GM19324 (cell line): ENCODE data around the gene MRAP.

Source experiments
- ATAC-seq: cut with Tn5 transposase; IDR thresholded peaks from one replicate; pipeline ENCODE4 v1.9.1; 2021; ENCODE audit warnings: mild to moderate bottlenecking, moderate library complexity; ENCODE audit not compliant: unreplicated experiment, low FRiP score

MRAP gene

DNA sequence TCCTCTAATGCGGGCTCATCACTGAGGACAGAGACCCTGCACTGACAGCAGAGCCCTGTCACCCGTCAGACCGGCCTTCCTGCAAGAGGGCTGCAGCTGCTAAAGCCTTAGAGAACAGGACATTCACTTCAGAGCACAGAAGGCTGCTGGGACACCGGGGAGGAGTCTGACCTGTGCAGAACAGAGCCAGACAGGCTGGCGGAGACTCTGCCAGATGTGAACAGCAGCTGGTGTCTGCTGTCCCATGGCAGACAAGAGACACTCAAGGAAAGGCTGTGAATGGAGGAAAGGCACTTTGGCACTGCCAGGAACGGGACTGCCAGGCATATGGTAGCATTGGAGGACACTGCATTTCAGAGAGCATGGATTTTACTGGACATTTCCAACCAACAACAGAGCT is 21.4 kb downstream of the MRAP start:
- no peak for ATAC-seq

DNA sequence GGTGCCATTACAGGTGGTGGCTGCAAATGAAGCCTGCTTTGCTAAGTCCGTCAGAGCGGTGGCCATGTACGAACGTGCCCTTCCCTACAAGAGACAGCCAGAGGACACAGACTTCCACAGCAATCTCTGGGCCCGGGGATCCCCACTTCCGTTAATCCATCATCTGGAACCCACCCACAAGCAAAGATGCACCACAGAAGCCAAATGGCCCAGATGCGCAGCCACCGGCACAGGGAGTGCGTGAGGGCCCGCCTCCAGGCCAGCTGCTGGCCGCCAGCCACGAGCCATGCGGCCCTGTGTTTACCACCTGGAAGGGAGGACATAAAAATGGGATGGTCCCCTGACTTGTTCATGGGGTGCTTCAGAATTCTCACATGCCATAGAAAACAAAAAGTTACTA is 22.1 kb downstream of the MRAP start:
- ATAC-seq = no peak

DNA sequence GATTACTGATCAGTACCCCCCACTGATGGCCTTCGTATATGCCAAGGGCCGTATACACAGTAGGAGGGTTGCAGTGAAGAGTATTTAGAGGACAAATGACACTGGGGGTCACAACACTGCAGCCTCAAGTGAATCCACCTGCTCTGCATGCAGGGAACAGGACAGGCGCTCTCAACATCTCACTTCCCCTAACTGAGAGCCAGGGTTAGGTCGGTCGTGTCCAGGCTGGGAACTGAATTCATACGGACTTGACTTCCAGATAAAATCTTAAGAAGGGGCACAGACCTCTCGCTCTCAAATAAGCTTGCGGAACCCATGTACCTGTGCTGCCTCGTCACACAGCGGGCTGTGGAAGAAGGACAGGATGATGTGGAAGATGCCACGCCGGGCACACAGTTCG is 22.8 kb downstream of the MRAP start:
- no peak for ATAC-seq

DNA sequence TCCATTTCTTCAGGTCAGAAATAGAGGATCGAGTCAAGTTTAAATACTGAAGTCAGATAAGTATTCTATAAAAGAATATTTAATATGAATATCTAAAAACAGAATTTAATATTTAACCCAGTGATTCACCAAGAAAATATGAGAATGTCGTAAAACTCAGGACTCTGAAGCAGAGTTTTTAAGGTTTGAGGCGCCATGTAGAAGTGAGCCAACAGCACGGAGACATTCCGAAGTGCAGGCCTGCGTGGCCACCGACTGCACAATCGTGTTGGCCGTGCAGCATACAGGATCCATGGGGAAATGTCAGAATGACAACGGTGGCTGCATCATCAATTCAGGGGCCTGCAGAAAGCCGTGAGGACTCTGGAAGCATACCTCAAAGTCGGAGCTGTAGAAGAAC is 23.4 kb downstream of the MRAP start:
- no peak for ATAC-seq

DNA sequence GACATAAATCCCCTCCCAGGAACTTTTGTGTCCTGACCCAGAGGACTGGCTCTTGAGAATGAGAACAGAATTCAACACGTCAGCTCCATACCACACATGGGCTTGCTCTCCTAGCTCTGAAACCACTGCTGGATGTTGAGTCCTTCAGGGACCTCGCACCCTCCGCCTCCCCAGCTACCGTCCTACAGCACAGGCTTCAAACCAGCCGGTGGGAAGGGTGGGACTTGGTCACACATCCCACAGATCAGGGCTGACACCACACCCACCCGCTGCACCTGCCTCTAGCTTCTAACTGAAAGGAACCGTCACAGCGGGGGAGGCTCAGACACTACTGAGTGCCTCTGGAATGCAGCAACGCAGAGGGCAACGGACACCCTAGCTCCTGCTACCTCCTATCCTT is 24.0 kb downstream of the MRAP start:
- no peak for ATAC-seq

DNA sequence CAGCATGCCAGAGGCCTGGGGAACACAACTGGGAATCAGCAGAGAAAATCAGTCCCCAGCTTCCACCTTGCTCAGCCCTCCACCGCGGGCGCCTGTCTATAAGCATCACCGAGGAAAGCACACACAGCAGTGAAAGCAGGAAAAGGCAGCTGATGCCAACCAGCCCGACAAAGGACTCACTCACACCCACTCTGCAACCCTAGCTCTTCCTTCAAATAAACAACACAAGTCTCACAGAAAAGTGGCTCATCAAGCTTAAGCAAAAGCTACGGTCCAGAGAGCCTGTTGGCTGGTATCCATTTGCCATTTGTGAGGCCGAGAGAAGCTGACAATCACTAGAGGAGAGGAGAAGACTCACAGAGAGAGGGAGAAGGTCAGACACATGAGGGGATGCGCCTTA is 27.1 kb downstream of the MRAP start:
- ATAC-seq = no peak

DNA sequence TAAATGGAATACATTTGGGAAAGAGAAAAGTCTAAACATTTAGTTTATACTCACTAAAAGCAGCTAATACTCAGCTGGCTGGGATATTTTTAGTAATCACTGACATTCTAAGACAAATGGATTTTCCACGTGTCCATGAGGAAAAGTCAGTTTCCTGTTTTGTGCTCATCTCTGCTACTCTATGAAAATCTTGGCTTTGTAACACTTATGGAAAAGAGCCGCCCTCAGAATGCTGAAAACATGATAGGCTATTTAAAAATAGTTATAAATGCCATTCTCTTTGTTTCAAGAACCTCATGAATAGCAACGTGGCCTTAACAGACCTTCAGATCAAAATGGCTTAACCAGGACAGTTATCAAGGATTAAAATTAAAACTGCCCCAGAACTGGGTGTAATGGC is 29.9 kb downstream of the MRAP start:
- ATAC-seq = no peak

DNA sequence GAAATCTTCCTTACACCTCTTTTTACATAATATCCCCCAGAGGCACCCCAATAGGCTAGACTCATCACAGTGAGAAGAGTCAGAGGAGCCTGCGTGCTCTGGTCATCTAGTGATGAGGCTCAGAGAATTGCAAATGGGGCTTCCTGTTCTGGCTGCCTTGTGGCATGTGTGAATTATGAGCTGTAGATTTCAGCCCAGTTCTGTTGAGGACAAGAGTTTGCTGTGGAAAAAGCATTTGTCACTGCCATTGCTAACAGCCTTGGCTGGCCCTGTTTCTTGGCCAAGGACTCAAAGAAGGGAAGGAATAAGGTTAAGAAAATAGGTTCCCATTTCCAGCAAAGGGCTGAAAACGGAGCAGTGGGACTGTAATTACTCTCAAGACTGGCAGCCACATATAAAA is 30.7 kb downstream of the MRAP start:
- ATAC-seq = no peak

DNA sequence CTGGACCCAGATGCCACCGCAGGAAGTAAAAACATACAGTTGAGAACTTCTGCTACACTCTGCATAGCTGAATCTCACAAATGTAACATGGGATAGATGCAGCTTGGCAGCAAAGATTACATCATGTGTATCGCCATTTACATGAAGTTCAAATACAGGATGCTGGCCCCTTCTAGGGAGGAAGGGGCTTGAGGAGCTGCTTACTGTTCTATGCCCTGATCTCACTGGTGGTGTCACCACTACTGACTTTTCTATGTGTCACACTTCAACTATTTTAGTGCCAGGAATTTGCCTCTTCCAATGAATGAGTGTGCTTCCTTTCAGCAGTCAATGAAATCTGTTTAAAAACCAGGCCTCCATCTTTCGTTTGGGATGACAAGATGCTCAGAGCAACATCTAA is 31.1 kb downstream of the MRAP start:
- ATAC-seq = no peak

DNA sequence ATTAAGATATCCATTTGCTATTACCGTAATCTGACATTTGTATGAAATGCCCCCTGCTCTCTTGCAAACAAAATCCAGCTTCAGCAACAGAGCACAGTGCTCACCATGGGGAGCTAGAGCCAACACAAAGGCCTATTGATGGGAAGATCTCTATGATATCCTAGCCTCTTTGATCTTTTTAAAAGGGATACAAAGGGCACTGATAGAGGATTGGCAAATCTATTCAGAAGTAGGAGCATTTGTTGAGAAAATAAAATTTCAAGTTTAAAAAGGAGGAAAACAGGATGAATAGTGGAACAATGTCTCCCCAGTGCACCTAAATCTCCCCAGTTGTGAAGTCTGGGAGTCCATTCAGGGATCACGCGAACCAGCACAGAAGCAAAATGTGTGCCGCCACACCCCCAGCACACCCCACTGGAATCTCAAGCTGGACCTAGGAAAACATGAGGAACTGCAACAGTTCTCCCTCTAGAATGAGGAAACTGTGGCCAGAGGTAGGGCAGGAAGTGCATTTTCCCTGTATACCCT is 32.2 kb downstream of the MRAP start:
- no peak for ATAC-seq

DNA sequence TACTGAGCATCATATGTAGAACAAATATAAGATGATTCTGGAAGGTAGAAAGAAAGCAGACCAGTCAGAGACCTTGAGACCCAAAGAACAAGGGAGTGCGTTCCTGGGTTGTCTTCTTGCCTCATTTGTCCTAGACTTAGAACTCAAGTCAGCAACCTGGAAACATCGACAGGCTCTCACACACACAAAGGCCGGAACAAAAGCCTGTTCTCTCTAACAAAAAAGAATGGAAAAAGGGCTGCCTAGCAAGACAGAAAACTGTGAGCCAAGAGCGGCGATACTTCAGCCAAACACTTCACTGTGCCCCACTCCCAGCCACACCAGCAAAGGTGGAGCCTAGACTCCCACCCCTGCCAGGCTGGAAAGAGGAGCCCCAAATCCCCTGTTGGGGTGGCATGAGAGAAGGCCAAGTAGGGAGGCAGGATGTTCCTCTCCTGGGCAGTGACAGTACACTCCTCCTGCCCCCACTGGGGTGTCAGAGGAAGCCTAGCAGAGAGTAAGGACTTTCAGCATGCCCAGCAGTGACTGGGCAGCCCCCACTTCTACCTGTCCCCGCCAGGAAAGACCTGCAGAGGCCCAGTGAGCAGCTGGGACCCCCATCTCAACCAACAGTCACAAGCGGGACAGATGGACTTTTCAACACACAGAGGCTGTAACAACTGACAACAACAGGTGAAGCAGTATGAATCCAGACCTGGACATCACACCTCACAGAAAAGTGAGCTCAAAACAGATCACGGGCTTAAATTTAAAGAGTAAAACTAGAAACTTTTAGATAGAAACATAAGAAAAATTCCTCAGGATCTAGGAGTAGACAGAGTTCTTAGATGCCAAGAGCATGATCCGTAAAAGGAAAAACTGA is 33.0 kb downstream of the MRAP start:
- ATAC-seq = no peak

DNA sequence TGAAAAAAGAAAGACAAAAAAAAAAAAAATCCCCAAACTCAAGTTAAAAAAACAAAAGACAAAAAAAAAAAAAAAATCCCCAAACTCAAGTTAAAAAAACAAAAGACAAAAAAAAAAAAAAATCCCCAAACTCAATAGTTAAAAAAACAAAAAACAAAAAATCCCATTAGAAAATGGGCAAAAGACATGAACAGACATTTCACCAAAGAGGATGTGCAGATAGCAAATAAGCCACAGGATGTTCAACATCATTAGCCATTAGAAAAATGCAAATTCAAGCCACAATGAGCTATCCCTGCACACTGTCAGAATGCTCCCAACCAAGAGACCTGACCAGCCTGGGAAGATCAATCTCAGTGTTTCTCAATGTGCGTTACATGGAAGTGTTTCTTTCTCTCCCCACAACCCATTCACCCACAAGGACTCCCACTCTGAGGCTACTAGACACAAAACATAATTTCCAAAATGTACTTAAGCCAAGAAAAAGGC is 33.9 kb downstream of the MRAP start:
- no peak for ATAC-seq

DNA sequence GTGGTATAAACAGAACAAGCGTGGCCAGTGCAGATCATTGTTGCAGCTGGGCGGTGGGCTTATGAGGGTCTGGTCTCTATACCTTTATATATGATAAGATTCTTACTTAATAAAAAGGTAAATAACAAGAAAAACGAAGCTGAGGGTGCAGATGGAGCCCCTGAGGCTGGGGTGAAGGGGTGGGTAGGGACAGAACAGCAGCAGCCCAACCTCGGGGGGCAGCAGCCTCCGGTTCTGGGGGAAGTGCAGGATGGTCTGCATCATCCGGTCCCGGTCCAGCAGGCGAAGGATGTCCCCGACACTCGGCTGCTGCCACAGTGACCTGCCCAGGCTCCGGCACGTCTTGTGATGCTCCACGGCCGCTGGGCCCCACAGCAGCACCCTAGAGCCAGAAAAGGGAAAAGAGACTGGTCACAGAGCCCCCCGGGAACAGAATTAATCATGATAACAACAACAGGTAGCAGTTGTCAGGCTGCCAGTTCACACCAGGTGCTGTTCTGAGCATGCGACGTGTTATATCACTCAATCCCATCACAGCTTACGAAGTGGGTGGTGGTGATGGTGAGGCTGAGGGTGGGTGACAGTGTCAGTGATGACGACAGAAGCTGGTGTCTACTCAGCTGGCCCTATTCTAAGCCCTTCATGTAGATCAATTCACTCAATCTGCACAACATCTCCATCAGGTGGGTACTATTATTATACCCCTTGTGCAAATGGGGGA is 35.5 kb downstream of the MRAP start:
- no peak for ATAC-seq

DNA sequence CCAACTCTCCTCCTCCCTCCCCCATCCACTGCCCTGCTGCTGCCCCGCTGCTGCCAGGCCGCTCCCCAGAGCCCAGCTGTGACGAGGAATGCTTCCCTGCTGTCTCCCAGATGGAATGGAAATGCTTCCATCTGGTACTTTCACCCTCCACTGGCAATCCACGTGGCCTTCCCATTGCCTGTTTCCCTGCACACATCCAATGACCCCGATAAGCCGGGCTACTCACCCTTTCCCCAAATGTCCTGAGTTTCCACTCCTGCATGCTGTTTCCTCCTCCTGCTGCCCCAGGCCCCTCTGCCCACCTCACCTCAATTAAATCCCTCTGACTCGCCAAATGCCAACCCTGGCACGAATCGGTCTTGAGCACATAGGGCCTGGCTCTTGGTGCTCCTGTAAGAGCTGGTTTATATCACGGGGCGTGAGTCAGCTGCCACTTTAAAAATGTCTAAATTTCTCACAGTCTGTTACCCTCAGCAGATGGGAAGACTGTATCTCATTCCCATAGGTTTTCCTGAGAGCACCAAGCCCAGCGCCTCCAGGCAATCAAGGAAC is 36.4 kb downstream of the MRAP start:
- ATAC-seq = no peak

DNA sequence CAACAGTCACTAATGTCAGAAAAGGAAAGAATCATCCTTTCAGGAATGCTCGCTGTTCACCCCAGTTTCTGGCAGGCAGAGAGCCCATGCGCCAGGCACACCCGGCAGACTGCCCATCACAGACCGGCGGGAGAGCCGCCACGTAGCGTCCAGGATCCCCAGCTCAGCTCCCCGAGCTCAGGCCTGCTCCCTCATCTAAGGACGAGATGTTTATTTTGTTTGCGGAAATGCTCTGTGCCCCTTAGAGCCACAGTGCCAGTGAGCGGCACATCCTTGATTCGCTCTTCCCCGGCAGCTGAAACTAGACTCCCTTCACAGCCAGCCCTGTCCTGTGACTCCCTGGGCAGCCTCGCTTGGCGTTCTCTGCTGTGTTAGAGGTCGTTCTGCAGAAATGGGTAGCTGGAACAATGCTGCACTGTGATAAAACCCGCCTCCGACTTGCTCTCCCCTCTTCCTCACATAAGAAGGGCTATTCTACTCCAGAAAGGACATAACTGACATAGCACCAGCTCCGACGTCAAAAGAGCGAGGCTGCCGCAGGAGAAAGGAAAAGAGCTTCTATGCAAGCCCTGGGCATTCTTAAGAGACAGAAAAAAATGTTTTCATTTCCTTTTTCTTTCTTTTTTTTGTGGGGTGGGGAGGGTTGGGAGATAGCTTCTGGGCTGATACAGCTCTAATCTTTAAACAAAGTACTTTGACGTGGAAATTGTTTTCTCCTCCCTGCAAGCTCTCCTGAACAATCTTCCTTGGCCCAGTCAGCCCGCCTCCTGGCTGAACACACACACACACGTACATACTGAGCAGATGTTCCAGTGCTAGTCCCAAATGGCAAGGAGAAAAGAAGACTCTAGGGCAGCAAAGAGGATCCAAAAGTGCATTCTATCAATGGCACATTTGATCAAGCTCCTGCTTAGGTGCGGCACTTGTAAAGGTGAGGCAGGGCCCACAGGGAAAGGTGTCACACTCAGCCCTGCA is 37.2 kb downstream of the MRAP start:
- ATAC-seq = no peak

DNA sequence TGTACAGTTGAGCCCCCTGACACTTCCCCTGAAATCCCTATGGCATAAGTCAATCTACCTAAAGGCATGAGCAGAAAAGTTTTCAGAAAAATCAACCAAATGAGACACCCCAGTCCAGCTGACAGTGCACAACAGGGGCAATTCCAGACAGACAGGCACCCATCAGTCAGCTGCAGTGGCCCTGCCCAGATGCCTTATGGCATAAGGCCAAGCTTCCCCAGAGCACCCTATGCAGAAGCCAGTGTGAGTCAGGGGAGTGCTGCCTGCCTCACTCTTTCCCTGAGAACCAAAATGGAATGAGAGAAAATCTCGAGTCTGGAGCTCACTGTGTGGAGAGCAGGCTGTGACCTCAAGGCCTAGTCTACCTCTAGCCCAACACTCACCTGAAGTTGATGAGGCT is 38.1 kb downstream of the MRAP start:
- no peak for ATAC-seq

DNA sequence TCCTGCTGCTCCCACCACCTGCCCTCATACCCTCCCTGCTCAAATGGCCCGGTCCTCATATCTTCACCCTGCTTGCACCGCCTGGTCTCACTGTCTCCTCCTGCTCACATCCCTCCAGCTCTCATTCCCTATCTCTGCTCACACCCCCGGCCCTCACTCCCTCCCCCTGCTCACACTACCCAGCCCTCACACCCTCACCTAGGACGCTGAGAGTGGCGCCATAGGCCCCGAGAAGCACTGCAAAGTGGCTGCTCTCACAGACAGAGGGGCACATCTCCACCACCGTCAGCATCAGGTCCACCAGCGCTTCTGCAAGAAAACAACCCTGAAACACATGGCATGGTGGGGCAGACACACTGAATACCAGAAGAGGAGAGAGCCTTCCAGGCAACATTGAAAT is 38.6 kb downstream of the MRAP start:
- ATAC-seq = no peak

DNA sequence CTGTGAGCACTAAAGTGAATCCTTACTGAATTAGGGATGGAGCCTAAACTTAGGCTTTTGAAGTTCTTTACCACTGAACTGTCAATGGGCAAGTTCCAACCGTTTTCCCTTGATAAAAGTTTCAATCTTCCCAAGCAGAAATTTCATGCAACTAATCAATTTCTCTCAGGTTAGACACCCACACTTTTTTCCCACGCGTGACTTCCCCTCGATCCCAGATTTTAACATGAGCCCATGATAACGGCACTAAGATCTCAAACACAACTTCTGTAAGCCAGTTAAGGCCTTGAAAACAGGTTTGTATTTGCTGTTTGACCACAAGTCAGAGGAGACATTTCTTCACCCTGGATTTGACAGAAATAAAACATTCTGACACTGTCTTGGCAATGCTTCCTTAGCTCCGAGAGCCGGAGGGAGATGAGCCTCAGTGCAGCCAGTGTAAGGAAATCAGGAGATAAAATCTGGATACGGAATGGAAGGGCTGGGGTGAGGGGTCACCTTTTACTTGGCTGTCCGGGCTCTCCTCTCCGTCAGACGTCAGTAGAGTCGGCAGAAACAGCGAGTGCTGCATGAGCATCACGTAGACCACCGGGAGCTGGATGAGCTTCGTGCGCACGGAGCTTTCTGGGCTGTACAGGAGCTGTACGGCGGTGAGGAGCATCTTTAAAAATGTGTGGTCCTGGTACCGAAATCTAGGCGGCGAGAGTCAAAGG is 39.7 kb downstream of the MRAP start:
- no peak for ATAC-seq
